Activated CD4-positive, CD25-positive, alpha-beta regulatory T cell (primary cell): ENCODE data around the gene SLC39A11.
"Not testable (repeated sequence)": the region's sequence is repeated elsewhere in the genome, so short reads cannot be mapped to it uniquely, and the experiment has no call there.

Source experiments
- DNase-seq, 4 experiments: peaks; one replicate each; lab custom pipeline; 2025; lab: John Stamatoyannopoulos, UW

Gene SLC39A11

DNA sequence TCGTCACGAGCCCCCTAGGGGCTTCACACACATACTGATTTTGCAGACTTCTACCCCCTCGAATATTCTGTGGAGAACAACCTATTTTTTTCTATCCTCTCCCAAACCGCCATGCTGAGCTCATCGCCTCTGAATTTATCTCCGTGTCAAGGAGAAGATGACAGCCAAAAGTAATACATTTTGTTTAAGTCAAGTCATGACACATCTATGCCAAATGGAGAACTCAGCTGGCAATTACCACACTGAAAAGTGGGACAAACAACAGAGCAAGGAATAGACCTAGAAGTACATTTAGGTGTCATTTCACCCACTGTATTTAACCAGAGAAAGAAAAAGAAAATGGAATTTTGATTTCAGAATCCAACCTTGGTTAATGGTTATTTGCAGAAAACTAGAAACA, 260.2 kb downstream of the SLC39A11 start:
- no peak for DNase-seq

GRCh38 chr17:72829883-72830282, 262.6 kb downstream of the SLC39A11 start:
- DNase-seq: no peak

DNA sequence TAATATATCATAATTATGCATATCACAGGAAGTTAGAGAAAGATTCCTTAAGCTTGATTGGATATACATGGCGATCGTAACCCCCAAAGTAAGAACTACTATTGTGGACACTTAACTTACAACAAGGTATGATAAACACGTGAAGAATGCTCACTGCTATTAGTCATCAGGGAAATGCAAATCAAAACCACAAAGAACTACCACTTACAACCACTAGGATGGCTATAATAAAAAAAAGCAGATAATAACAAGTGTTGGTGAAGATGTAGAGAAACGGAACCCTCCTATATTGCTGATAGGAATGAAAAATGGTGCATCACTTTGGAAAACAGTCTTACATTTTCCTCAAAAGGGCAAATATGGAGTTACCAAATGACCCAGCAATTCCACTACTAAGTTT, 265.9 kb downstream of the SLC39A11 start:
- no peak for DNase-seq

DNA sequence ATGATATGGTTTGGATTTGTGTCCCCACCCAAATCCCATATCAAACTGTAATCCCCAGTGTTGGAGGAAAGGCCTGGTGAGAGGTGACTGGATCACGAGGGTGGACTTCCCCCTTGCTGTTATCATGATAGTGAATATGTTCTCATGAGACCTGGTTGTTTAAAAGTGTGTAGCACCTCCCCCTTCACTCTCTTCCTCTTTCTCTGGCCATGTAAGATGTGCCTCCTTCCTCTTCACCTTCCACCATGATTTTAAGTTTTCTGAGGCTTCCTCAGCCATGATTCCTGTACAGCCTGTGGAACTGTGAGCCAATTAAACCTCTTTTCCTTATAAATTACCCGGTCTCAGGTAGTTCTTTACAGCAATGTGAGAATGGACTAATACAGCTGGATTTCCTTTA, 266.4 kb downstream of the SLC39A11 start:
- DNase-seq: not testable (repeated sequence)

DNA sequence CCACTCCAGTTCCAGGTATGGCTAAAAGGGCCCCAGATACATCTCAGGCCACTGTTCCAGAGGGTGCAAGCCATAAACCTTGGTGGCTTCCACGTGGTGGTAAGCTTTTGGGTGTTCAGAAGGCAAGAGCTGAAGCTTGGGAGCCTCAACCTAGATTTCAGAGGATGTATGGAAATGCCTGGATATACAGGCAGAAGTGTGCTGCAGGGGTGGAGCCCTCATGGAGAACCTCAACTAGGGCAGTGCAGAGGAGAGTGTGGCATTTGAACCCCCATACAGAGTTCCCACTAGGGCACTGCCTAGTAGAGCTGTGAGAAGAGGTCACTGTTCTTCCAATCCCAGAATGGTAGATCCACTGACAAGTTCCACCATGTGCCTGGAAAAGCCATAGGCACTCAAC, 267.3 kb downstream of the SLC39A11 start:
- no peak for DNase-seq

DNA sequence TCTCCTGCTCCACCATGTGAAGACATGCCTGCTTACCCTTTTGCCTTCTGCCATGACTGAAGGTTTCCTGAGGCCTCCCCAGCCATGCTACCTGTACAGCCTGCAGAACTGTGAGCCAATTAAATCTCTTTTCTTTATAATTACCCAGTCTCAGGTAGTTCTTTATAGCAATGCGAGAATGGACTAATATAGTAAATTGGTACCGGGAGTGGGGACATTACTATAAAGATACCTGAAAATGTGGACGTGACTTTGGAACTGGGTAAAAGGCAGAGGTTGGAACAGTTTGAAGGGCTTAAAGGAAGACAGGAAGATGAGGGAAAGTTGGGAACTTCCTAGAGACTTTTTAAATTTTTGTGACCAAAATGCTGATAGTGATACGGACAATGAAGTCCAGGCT, 268.2 kb downstream of the SLC39A11 start:
- DNase-seq: not testable (repeated sequence)

DNA sequence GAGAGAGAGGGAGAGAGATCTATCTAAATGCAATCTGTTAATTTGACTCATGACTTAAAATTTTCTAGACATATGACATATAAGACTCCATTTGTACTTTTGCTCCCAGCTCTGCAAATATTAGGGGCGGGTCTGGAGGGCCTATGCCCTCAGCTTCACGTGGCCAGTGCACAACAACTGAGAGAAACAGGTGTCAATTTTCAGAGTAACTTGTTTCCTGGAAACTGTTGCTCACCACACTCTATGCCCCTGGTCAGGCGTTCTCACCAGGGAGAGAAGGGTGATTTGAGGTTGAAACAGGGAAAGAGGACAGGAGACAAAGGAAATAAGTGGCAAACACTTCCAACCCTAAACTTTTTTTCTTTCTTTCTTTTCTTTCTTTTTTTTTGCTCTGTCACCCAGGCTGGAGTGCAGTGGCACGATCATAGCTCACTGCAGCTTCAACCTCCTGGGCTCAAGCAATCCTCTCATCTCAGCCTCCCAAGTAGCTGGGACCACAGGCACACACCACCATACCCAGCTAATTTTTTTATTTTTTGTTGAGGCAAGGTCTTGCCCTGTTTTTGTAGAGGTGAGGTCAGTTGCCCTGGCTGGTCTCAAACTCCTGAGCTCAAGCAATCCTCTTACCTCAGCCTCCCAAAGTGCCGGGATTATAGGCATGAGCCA, 270.0 kb downstream of the SLC39A11 start:
- DNase-seq: no peak

- no peak for DNase-seq
These were observed 276.1 kb downstream of the SLC39A11 start for GRCh38 chr17:72816406-72816805.

GRCh38 chr17:72813481-72813880, 279.0 kb downstream of the SLC39A11 start:
- no peak for DNase-seq

GRCh38 chr17:72812823-72813222, 279.7 kb downstream of the SLC39A11 start:
- DNase-seq: no peak

DNA sequence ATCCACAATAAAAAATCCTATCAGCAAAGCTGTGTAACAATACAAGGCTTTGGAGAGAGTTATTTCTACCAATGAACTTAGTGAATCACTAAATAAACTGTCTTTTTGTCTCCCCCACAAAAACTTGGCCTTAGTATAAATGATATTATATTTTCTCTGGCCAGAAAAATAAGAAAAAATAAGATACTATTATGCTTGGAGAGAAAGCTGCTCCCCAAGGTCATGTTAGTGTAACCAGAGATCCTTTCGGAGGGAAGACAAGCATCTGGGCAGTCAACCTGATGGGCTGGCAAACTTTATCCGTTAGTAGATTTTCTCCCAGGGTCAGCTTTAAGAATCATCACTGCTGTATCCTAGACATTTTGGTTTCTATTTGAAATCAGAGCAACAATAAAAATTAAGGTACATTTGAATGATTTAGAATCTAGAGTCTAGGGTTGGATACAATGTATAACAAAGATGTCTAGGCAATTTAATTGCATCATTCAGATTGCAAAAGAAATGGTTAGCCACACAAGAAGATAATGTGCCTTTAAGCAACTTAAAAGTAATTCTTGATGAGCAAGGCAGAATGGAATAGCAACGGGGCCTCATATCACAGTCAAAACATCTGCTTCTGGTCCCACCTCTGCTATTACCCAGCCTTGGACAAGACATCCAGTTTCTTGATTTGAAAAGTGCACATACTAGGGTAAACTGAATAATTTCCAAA, 280.4 kb downstream of the SLC39A11 start:
- no peak for DNase-seq

DNA sequence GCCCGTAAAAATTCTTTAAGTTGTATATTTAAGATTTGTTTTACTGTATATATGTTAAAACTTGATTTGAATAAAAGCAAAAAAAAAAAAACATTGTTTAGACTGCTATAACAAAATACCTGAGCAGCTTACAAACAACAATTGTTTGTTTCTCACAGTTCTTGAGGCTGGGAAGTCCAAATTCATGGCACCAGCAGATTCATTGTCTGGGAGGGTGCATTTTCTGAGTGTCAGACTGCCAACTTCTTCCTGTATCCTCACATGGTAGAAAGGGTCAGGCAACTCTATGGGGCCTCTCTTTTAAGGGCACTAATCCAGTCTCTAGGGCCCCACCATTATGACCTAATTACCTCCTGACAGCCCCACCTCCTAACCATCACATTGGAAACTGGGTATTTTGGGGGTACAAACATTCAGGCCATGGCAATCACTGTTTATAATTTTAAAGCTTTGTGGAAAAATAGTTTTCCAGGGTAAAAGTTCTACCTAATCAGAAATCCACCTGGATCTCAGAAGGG, 281.4 kb downstream of the SLC39A11 start:
- no peak for DNase-seq

GRCh38 chr17:72806011-72806410, 286.5 kb downstream of the SLC39A11 start:
- DNase-seq: no peak

- no peak for DNase-seq
These were observed 287.4 kb downstream of the SLC39A11 start for GRCh38 chr17:72804949-72805707.

DNA sequence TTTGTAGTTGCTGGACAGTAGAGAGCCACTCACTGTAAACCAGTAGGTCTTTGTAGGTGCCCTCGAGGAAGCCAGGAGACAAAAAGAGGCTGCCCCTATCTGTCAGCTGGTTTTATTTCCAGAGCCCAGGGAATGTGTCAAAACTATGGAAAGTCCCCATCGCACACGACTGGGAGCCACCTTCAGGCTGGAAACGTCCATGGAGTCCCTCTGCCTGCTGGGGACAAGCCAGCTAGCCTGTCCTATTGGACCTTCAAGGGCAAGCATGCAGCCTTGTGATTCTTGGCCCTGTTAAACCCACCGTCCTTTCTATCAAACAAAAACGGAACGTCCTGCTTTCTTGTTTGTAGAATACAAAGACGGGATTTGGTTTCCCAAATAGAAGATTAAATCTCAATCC, 289.8 kb downstream of the SLC39A11 start:
- no peak for DNase-seq

- no peak for DNase-seq
These were observed 295.3 kb downstream of the SLC39A11 start for GRCh38 chr17:72797142-72797541.

DNA sequence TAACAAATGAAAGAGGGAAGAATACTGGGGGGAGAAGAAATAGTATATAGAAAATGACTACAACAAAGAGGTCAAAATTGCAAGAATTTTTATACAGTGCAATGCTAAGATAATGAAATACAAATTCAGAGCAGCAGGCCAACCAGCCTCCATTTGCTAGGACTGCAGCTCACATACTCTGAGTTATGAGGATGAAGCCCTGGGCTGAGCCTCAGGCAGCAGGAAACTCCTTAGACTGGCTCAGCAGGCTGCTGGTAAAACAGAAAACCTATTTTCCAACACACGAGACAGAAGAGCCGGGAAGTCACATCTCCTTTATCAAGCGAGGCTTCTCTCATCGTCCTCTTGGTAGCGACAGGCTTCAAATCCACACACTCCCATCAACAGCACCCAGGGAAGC, 296.5 kb downstream of the SLC39A11 start:
- no peak for DNase-seq

DNA sequence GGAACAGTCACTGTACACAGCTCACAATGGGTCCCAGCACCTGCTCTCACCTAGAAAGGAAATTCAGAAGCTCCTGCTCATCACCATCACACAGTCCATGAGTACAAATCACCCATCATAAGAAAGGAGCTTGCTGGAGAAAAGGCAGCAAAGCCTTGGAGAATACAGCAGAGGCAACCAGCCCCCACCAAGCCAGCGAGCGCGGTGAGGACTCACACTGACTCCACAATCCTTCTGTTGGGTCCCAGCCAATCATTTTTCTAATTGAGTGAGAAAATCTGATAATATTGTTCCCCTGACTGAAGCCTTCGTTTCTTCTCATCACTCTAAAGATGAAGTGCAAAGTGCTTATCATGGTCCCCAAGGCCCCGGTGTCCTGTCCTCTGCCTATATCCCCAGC, 298.3 kb downstream of the SLC39A11 start:
- DNase-seq: no peak

GRCh38 chr17:72792771-72793170, 299.7 kb downstream of the SLC39A11 start:
- DNase-seq: no peak

DNA sequence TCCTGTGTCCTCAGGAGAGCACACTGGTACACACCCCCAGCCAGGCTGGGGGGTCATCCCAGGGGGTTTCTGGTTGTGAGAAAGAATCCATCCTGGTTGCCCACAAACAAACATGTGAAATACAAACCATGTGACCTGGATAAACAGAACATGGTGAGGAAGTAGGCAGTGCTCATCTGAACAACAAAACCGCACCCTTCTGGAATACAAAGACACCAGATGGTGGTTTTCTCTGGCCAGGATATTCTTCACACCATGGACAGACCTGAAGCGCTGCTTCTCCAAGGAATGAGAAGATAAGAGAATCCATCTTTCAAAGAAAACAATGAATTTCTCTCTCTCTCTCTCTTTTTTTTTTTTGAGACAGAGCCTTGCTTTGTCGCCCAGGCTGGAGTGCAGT, 302.3 kb downstream of the SLC39A11 start:
- no peak for DNase-seq

GRCh38 chr17:72789711-72790110, 302.8 kb downstream of the SLC39A11 start:
- no peak for DNase-seq

GRCh38 chr17:72788950-72789585, 303.4 kb downstream of the SLC39A11 start:
- no peak for DNase-seq
